CD4-positive, alpha-beta memory T cell (primary cell): Measurements from ENCODE around the gene TRIL. TPM values are rescaled to one million over a fixed set of nuclear protein-coding genes. Genes with fewer than 3 reads are reported as not detected.

Source experiments
- CTCF ChIA-PET: fragments of 350-600 bp; sonication (Branson Sonifier 250); formaldehyde crosslinking; loops from one replicate; lab custom pipeline; 2021; ENCODE audit warnings: inconsistent platforms; ENCODE audit not compliant: partially characterized antibody; lab: Charles Lee
- POLR2A ChIA-PET: fragments of 350-600 bp; sonication (Branson Sonifier 250); formaldehyde crosslinking; loops from one replicate; lab custom pipeline; 2021; ENCODE audit not compliant: partially characterized antibody; lab: Charles Lee
- DNase-seq, 5 donors: peaks; one replicate each; pipeline versions ENCODE4 v3.0.0 to v3.0.0-alpha.2; 2020 to 2022; ENCODE audit warnings: mixed read lengths in 1 of 5
- H3K27ac ChIP-seq: one replicate; pipeline ENCODE4 v1.7.0; 2013; ENCODE audit warnings: low read depth, low read length
- H3K27me3 ChIP-seq: 2 replicates; pipeline ENCODE4 v1.7.0; 2013; ENCODE audit warnings: mild to moderate bottlenecking, low read length, moderate library complexity; ENCODE audit not compliant: insufficient read depth
- H3K36me3 ChIP-seq: 2 replicates; pipeline ENCODE4 v1.7.0; 2013; ENCODE audit warnings: mild to moderate bottlenecking, low read length, moderate library complexity; ENCODE audit not compliant: insufficient read depth
- H3K4me1 ChIP-seq: 2 replicates; pipeline ENCODE4 v1.7.0; 2013; ENCODE audit warnings: mild to moderate bottlenecking, low read length, moderate library complexity; ENCODE audit not compliant: insufficient read depth
- H3K4me3 ChIP-seq, 2 donors: one replicate each; pipeline ENCODE4 v1.7.0; 2013; ENCODE audit warnings: low read length in 2 of 2, mild to moderate bottlenecking in 1 of 2
- H3K9me3 ChIP-seq, 2 donors: one replicate each; pipeline ENCODE4 v1.7.0; 2013; ENCODE audit warnings: low read length in 2 of 2, control low read depth in 1 of 2; ENCODE audit not compliant: control insufficient read depth in 1 of 2
- H3K27ac Mint-ChIP-seq, 7 donors: one replicate each; pipeline ENCODE4 v1.8.0; 2020 to 2021; ENCODE audit warnings: mixed read lengths in 7 of 7, mild to moderate bottlenecking in 6 of 7, inconsistent platforms in 3 of 7, moderate library complexity in 3 of 7
- H3K27me3 Mint-ChIP-seq, 2 donors: one replicate each; pipeline ENCODE4 v1.8.0; 2020 to 2021; ENCODE audit warnings: mixed read lengths in 2 of 2
- H3K36me3 Mint-ChIP-seq, 2 donors: one replicate each; pipeline ENCODE4 v1.8.0; 2020 to 2021; ENCODE audit warnings: mixed read lengths in 2 of 2, inconsistent platforms in 1 of 2, mild to moderate bottlenecking in 1 of 2
- H3K4me1 Mint-ChIP-seq, 4 donors: one replicate each; pipeline ENCODE4 v1.8.0; 2020 to 2021; ENCODE audit warnings: mixed read lengths in 4 of 4, mild to moderate bottlenecking in 1 of 4
- H3K4me3 Mint-ChIP-seq, 8 donors: one replicate each; pipeline ENCODE4 v1.8.0; 2020 to 2021; ENCODE audit warnings: mixed read lengths in 8 of 8, mild to moderate bottlenecking in 7 of 8, moderate library complexity in 6 of 8, inconsistent platforms in 3 of 8
- H3K9me3 Mint-ChIP-seq, 8 donors: one replicate each; pipeline ENCODE4 v1.8.0; 2020 to 2021; ENCODE audit warnings: mixed read lengths in 8 of 8, mild to moderate bottlenecking in 5 of 8, inconsistent platforms in 3 of 8, moderate library complexity in 1 of 8
- intact Hi-C: fragments of 100-400 bp; cut with micrococcal nuclease; formaldehyde crosslinking; loops from one replicate; pipeline ENCODE4 v1.15.1; 2023
- polyA plus RNA-seq, 2 donors: library from polyadenylated mRNA; unstranded; fragments of 300-500 nt; fragmentation: Illumina TruSeq; gene quantifications; one replicate each; pipeline ENCODE4 v1.2.3, GENCODE V29; 2021
- total RNA-seq, 2 experiments: library from RNA; stranded (reverse); gene quantifications; one replicate each; pipeline ENCODE4 v1.2.3, GENCODE V29; 2021

TRIL gene
- total and polyA plus RNA-seq, 4 experiments from 2014 or later = not detected

DNA sequence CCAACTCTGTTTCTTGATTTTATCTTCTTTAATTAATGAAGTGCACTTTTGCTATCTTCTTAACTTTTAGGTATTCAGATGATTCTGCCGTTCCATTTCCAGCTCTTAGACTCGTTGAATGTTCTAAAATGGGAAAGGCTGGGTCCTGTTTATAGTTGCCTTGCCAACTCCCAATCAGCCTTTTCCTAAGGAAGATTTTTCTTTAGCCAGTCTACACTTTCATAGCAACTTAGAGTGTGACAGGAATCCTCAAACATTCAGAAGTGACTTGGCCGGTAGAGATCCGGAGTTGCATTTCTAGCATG, 23.0 kb upstream of the TRIL start:
- no peaks in the 10 kb centered on the region for H3K4me1 ChIP-seq
- POLR2A ChIA-PET = no interaction called here

DNA sequence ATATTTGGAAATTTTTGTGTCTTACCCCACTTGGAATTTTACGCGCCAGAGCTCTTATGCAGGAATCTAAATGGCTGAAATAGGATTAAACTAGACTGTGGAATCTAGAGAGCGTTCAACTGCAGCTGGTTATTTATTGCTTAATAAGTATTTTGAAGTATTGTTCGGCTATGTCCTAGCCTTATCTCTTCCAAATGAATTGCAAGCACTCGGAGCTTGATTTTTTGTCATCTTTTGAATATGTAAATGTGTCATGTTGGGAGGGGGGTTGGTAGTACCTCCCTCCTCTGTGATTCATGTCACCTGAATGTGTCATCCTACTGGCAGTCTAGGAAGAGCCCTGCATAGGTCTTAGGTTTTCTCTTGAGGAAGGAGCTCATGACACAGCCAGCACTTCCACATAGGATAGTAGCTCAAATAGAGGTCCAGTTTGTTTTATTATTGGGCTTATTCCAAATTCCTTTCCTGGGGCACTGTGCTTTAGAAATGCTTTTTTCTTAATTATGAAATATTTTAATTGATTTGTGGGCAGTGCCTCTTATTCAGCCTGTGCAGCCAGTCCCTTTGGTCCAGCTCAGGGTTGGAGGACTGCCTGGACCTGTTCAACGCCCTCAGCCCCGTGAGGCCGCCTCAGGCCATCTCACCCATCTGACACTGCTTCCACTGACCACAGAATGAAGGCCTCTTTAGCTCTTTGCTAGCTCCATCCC, 22.5 kb upstream of the TRIL start:
- intact Hi-C loops = no loop called here
- Mint-ChIP-seq H3K36me3 (no peaks in the 10 kb centered on the region), H3K27me3 (peaks cover 4 to 7% of the 10 kb centered on the region in 2 donors), H3K4me1 (no peaks in the 10 kb centered on the region), H3K9me3 (peaks cover 0 to 4% (median 0%) of the 10 kb centered on the region in 8 donors), H3K4me3 (no peak overlapping the region), H3K27ac (no peak overlapping the region)
- POLR2A ChIA-PET = no interaction called here
- CTCF ChIA-PET = no interaction called here
- H3K36me3 ChIP-seq = no peaks in the 10 kb centered on the region
- no peak overlapping the region for H3K4me3 ChIP-seq
- H3K4me1 ChIP-seq = no peaks in the 10 kb centered on the region
- H3K27ac ChIP-seq = no peak overlapping the region
- no peak for DNase-seq
- H3K9me3 ChIP-seq = no peaks in the 10 kb centered on the region
- H3K27me3 ChIP-seq = no peaks in the 10 kb centered on the region

More for the DNA sequence above, 23.0 kb upstream of the TRIL start:
- intact Hi-C loops = no loop called here
- H3K27ac ChIP-seq = no peak overlapping the region
- Mint-ChIP-seq H3K9me3 (peaks cover 0 to 4% (median 0%) of the 10 kb centered on the region in 8 donors), H3K4me1 (no peaks in the 10 kb centered on the region), H3K27me3 (peaks cover 4 to 9% of the 10 kb centered on the region in 2 donors), H3K27ac (no peak overlapping the region), H3K36me3 (no peaks in the 10 kb centered on the region), H3K4me3 (no peak overlapping the region)
- H3K9me3 ChIP-seq = no peaks in the 10 kb centered on the region
- H3K4me3 ChIP-seq = no peak overlapping the region
- no peaks in the 10 kb centered on the region for H3K27me3 ChIP-seq
- CTCF ChIA-PET = no interaction called here
- H3K36me3 ChIP-seq = no peaks in the 10 kb centered on the region
- no peak for DNase-seq

DNA sequence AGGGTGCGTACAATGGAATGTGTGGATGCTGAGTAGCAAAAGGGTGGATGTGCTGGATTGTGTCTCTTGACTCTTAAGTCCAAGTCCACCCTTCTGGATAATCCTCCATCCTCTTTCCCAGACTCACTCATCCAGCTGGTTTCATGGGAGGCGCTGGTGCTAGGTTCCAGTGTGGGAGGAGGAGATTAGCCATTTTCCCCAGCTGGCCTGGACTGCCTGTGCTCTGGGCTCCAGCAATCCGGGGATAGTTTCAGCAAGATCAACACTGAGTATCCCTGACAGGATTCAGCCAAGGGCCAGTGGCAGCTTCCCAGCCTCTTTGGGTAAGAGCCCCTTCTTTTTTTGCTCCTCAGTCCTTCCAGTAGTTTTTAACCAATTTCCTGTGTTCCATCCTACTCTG, 21.6 kb upstream of the TRIL start:
- H3K27ac Mint-ChIP-seq = no peak overlapping the region
- intact Hi-C loops = no loop called here
- H3K27me3 ChIP-seq = no peaks in the 10 kb centered on the region
- no peaks in the 10 kb centered on the region for H3K36me3 Mint-ChIP-seq
- H3K4me3 ChIP-seq = no peak overlapping the region
- ChIA-PET POLR2A (no interaction called here), CTCF (interaction anchor here (0.6 kb wide), 1 partner anchor 207 kb away, joined by 3 read pairs; no protein-coding TSS in a partner anchor)
- no peaks in the 10 kb centered on the region for H3K4me1 Mint-ChIP-seq
- peaks cover 0 to 4% (median 2%) of the 10 kb centered on the region in 8 donors for H3K9me3 Mint-ChIP-seq
- no peak for DNase-seq
- H3K27me3 Mint-ChIP-seq = peaks cover 5 to 7% of the 10 kb centered on the region in 2 donors
- no peaks in the 10 kb centered on the region for H3K36me3 ChIP-seq
- H3K4me3 Mint-ChIP-seq = no peak overlapping the region
- H3K4me1 ChIP-seq = no peaks in the 10 kb centered on the region
- no peak overlapping the region for H3K27ac ChIP-seq
- H3K9me3 ChIP-seq = no peaks in the 10 kb centered on the region

DNA sequence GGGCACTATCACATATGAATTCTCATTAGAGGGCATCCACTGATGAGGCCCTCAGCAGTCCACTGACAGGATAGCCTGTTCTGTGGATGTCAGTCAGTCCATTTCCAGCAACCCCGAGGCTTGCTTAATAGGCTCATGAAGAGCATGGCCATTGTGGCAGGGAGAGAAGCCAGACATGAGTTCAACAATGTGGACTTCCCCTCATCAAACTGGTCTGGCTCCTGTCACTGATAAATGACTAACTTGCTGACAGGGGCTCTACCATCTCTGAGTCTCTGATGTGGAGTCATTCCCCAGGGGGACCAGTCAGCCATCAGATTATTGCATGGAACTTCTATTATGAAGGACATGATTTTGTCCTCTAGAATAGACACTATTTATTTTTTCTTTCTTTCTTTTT, 19.8 kb upstream of the TRIL start:
- no peaks in the 10 kb centered on the region for H3K9me3 ChIP-seq
- no peak overlapping the region for H3K4me3 ChIP-seq
- Mint-ChIP-seq H3K4me1 (no peaks in the 10 kb centered on the region), H3K4me3 (no peak overlapping the region), H3K27ac (no peak overlapping the region), H3K9me3 (peaks cover 5 to 18% (median 10%) of the 10 kb centered on the region in 8 donors), H3K36me3 (peaks cover 0 to 2% of the 10 kb centered on the region in 2 donors), H3K27me3 (peaks cover 5 to 10% of the 10 kb centered on the region in 2 donors)
- no peaks in the 10 kb centered on the region for H3K4me1 ChIP-seq
- ChIA-PET POLR2A (no interaction called here), CTCF (no interaction called here)
- intact Hi-C loops = no loop called here
- H3K36me3 ChIP-seq = no peaks in the 10 kb centered on the region
- H3K27me3 ChIP-seq = no peaks in the 10 kb centered on the region
- no peak for DNase-seq
- H3K27ac ChIP-seq = no peak overlapping the region

DNA sequence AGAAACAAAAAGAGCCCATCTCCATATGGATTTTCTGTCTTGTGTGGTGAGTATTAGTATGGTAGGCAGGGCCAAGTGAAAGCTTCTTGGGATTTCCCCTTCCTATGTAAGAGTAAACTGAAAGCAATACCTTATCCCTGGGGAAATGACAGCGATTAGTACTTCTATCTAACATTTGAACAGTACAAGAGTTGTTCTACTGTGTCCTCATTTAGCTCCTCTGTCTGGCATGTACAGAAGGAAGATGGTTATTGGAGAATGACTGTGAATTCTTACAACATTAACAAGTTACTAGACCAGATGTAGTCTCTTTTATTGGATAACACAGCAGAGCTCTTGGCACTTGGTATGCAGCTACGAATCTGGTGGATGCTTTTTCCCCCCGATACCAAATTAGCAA, 17.9 kb upstream of the TRIL start:
- ChIA-PET POLR2A (no interaction called here), CTCF (no interaction called here)
- H3K4me1 Mint-ChIP-seq = no peaks in the 10 kb centered on the region

DNA sequence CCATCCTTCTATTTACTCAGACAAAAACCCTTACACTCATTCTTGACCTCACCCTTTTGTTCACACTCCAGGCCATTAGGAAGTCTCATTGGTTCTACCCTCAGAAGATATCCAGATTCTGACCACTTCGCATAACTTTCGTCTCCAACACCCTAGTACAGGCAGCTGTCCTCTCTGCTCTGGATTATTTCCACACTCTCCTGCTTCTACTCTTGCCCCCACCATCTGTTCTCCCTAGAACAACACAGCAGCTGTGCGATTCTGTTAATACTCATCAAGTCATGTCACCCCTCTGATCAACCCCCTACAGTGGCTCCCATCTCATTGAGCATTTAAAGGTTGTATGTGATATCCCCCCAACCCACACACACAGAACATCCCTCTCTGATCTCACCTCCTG, 15.5 kb upstream of the TRIL start:
- no peaks in the 10 kb centered on the region for H3K27me3 ChIP-seq
- no peaks in the 10 kb centered on the region for H3K36me3 ChIP-seq
- H3K9me3 ChIP-seq = no peaks in the 10 kb centered on the region
- POLR2A ChIA-PET = no interaction called here
- Mint-ChIP-seq H3K4me1 (no peaks in the 10 kb centered on the region), H3K27ac (no peak overlapping the region), H3K27me3 (peaks cover 8% of the 10 kb centered on the region in 2 donors), H3K9me3 (peaks cover 6 to 37% (median 22%) of the 10 kb centered on the region in 8 donors), H3K4me3 (no peak overlapping the region), H3K36me3 (peaks cover 0 to 2% of the 10 kb centered on the region in 2 donors)
- no peak overlapping the region for H3K27ac ChIP-seq
- H3K4me1 ChIP-seq = no peaks in the 10 kb centered on the region
- no peak for DNase-seq
- H3K4me3 ChIP-seq = no peak overlapping the region
- CTCF ChIA-PET = no interaction called here
- intact Hi-C loops = no loop called here

More for the DNA sequence above, 17.9 kb upstream of the TRIL start:
- intact Hi-C loops = no loop called here
- peaks cover 6 to 32% (median 18%) of the 10 kb centered on the region in 8 donors for H3K9me3 Mint-ChIP-seq
- Histone ChIP-seq H3K4me1 (no peaks in the 10 kb centered on the region), H3K4me3 (no peak overlapping the region), H3K36me3 (no peaks in the 10 kb centered on the region), H3K9me3 (no peaks in the 10 kb centered on the region), H3K27me3 (no peaks in the 10 kb centered on the region), H3K27ac (no peak overlapping the region)
- peaks cover 0 to 2% of the 10 kb centered on the region in 2 donors for H3K36me3 Mint-ChIP-seq
- no peak overlapping the region for H3K27ac Mint-ChIP-seq
- DNase-seq = no peak
- H3K4me3 Mint-ChIP-seq = no peak overlapping the region
- peaks cover 8 to 11% of the 10 kb centered on the region in 2 donors for H3K27me3 Mint-ChIP-seq

DNA sequence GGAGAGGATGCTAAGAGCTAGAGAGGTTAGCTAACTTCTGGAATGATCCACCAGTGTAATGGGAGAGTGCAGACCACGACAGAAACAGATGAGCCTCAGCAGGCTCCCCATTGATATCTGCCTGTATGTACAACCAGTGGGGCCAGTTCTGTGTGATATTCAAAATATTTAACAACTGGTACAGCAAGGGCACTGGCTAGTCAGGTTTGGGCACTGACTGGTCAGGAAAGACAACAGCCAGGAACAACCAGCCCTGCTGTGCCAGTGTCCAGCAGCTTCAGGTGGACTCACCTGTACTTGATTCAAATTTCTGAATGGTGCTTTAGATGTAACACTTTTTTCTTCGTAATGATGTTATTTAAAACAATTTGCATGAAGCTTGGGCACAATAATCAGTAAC, 5.9 kb upstream of the TRIL start:
- H3K4me3 Mint-ChIP-seq = no peak overlapping the region
- no peak for DNase-seq
- Histone ChIP-seq H3K27ac (no peak overlapping the region), H3K9me3 (no peaks in the 10 kb centered on the region), H3K4me1 (no peaks in the 10 kb centered on the region), H3K36me3 (no peaks in the 10 kb centered on the region), H3K27me3 (no peaks in the 10 kb centered on the region), H3K4me3 (no peak overlapping the region)
- no peaks in the 10 kb centered on the region for H3K4me1 Mint-ChIP-seq
- intact Hi-C loops = no loop called here
- ChIA-PET POLR2A (no interaction called here), CTCF (no interaction called here)
- no peak overlapping the region for H3K27ac Mint-ChIP-seq
- H3K9me3 Mint-ChIP-seq = peaks cover 0 to 4% (median 0%) of the 10 kb centered on the region in 8 donors
- no peaks in the 10 kb centered on the region for H3K36me3 Mint-ChIP-seq
- H3K27me3 Mint-ChIP-seq = peaks cover 8 to 10% of the 10 kb centered on the region in 2 donors
